Chondrocyte (in vitro differentiated cells): ENCODE measurements around the gene COPZ2. TPM values are rescaled to one million over a fixed set of nuclear protein-coding genes. Genes with fewer than 3 reads are reported as not detected.

Experiments used
- DNase-seq: peaks from one replicate; pipeline ENCODE4 v3.0.0; 2021; ENCODE audit warnings: mixed read lengths, low spot score
- H3K27ac Mint-ChIP-seq: one replicate; pipeline ENCODE4 v1.8.0; 2021; ENCODE audit warnings: mild to moderate bottlenecking, moderate library complexity, mixed read lengths; ENCODE audit not compliant: unreplicated experiment
- H3K27me3 Mint-ChIP-seq: 2 replicates; pipeline ENCODE4 v1.8.0; 2021; ENCODE audit warnings: low read depth, mixed read lengths
- H3K36me3 Mint-ChIP-seq: 2 replicates; pipeline ENCODE4 v1.8.0; 2021; ENCODE audit warnings: low read depth, mixed read lengths
- H3K4me1 Mint-ChIP-seq: 2 replicates; pipeline ENCODE4 v1.8.0; 2021; ENCODE audit warnings: low read depth, mild to moderate bottlenecking, mixed read lengths
- H3K4me3 Mint-ChIP-seq: one replicate; pipeline ENCODE4 v1.8.0; 2021; ENCODE audit warnings: mild to moderate bottlenecking, moderate library complexity, mixed read lengths; ENCODE audit not compliant: unreplicated experiment
- H3K9me3 Mint-ChIP-seq: 2 replicates; pipeline ENCODE4 v1.8.0; 2021; ENCODE audit warnings: low read depth, mixed read lengths
- total RNA-seq: library from RNA; stranded (reverse); gene quantifications from 3 replicates; pipeline ENCODE4 v1.2.1, GENCODE V29; 2021
- TF ChIP-seq, protein P1 (sequence below): fragments of 200-600 bp; sonication (generic); IDR thresholded peaks from 2 replicates; pipeline ENCODE4 v1.5.0; 2021; ENCODE audit warnings: antibody characterized with exemption, mild to moderate bottlenecking, moderate library complexity

The COPZ2 gene
- total RNA-seq, 1 donor from 2014 or later: 219 TPM

DNA sequence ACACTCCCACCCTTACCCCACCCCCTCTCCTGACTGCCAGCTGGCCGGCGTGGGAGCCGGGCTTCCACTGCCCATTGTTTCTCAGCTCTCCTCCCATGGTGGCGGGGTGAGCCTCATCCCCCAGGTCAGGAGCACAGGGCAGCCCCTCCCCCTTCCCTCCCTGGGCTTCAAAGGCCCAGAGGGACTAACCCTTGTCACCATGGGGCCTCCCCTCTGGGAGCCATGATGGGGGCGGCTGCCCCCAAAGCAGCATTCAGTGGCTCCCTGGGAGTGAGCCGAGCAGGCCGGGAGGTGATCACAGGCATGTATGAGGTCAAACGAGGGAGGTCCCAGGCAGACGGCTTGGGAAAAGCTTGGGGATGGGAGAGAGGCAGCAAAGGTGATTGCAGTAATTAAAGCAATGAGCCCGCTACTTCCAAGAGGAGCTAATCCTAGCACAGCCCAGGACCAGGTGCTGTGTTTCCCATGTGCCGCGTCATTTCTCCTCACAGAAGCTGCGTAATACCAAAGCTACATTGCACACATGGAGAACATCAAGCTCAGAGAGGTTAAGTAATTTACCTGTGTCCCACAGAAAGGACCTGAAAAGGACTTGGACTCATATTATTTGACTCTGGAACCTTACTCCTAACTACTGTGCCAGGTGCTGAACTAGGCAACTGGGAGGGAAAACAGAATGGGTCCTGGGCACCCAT lies 42.2 kb downstream of the COPZ2 start:
- no peak for DNase-seq
- Mint-ChIP-seq H3K36me3 (no peaks in the 10 kb centered on the region), H3K4me3 (no peak overlapping the region), H3K27ac (no peak overlapping the region), H3K27me3 (no peaks in the 10 kb centered on the region), H3K9me3 (no peaks in the 10 kb centered on the region), H3K4me1 (no peaks in the 10 kb centered on the region)
- TF ChIP-seq, protein P1, sequence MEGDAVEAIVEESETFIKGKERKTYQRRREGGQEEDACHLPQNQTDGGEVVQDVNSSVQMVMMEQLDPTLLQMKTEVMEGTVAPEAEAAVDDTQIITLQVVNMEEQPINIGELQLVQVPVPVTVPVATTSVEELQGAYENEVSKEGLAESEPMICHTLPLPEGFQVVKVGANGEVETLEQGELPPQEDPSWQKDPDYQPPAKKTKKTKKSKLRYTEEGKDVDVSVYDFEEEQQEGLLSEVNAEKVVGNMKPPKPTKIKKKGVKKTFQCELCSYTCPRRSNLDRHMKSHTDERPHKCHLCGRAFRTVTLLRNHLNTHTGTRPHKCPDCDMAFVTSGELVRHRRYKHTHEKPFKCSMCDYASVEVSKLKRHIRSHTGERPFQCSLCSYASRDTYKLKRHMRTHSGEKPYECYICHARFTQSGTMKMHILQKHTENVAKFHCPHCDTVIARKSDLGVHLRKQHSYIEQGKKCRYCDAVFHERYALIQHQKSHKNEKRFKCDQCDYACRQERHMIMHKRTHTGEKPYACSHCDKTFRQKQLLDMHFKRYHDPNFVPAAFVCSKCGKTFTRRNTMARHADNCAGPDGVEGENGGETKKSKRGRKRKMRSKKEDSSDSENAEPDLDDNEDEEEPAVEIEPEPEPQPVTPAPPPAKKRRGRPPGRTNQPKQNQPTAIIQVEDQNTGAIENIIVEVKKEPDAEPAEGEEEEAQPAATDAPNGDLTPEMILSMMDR: no peak

- Mint-ChIP-seq H3K36me3 (no peaks in the 10 kb centered on the region), H3K27me3 (no peaks in the 10 kb centered on the region), H3K4me3 (no peak overlapping the region), H3K9me3 (no peaks in the 10 kb centered on the region), H3K4me1 (no peaks in the 10 kb centered on the region), H3K27ac (no peak overlapping the region)
- TF ChIP-seq, protein P1: no peak
- no peak for DNase-seq
These were observed 42.9 kb downstream of the COPZ2 start for GRCh38 chr17:47994724-47995123.

GRCh38 chr17:47993964-47994363 lies 43.6 kb downstream of the COPZ2 start:
- no peak overlapping the region for H3K4me3 Mint-ChIP-seq
- TF ChIP-seq, protein P1: no peak
- no peaks in the 10 kb centered on the region for H3K9me3 Mint-ChIP-seq
- H3K27me3 Mint-ChIP-seq: no peaks in the 10 kb centered on the region
- no peaks in the 10 kb centered on the region for H3K36me3 Mint-ChIP-seq
- DNase-seq: no peak
- H3K27ac Mint-ChIP-seq: no peak overlapping the region
- H3K4me1 Mint-ChIP-seq: no peaks in the 10 kb centered on the region

GRCh38 chr17:47993031-47993564 lies 44.5 kb downstream of the COPZ2 start:
- no peaks in the 10 kb centered on the region for H3K9me3 Mint-ChIP-seq
- no peak for DNase-seq
- no peak overlapping the region for H3K27ac Mint-ChIP-seq
- TF ChIP-seq, protein P1: no peak
- H3K27me3 Mint-ChIP-seq: no peaks in the 10 kb centered on the region
- no peaks in the 10 kb centered on the region for H3K36me3 Mint-ChIP-seq
- H3K4me3 Mint-ChIP-seq: no peak overlapping the region
- peaks cover 3% of the 10 kb centered on the region for H3K4me1 Mint-ChIP-seq

- Mint-ChIP-seq H3K9me3 (no peaks in the 10 kb centered on the region), H3K27me3 (no peaks in the 10 kb centered on the region), H3K27ac (no peak overlapping the region), H3K4me1 (peaks cover 8% of the 10 kb centered on the region), H3K4me3 (no peak overlapping the region), H3K36me3 (no peaks in the 10 kb centered on the region)
- TF ChIP-seq, protein P1: no peak
- no peak for DNase-seq
These were observed 45.4 kb downstream of the COPZ2 start for GRCh38 chr17:47992216-47992615.
